Calu3 (cell line): ENCODE data around the gene CELF4. TPM values are rescaled to one million over a fixed set of nuclear protein-coding genes. Genes with fewer than 3 reads are reported as not detected.

Source experiments
- BruUV-seq: library from RNA; stranded (reverse); fragments of 400-500 nt; replicated peaks from 2 replicates; lab custom pipeline; 2021; lab: Mats Ljungman, UMichigan
- CTCF ChIA-PET: fragments of 300-600 bp; sonication (Branson Sonifier 250); formaldehyde crosslinking; loops from one replicate; lab custom pipeline; 2022; ENCODE audit warnings: antibody characterized with exemption; lab: Charles Lee
- DNase-seq: peaks from one replicate; pipeline ENCODE4 v3.0.0; 2022
- H3K27ac Mint-ChIP-seq: one replicate; pipeline ENCODE4 v1.8.0; 2022; ENCODE audit warnings: mixed read lengths; ENCODE audit not compliant: unreplicated experiment
- H3K27me3 Mint-ChIP-seq: one replicate; pipeline ENCODE4 v1.8.0; 2022; ENCODE audit warnings: mixed read lengths; ENCODE audit not compliant: unreplicated experiment
- H3K36me3 Mint-ChIP-seq: one replicate; pipeline ENCODE4 v1.8.0; 2022; ENCODE audit warnings: mild to moderate bottlenecking, moderate library complexity, mixed read lengths; ENCODE audit not compliant: insufficient read depth, unreplicated experiment
- H3K4me1 Mint-ChIP-seq: one replicate; pipeline ENCODE4 v1.8.0; 2022; ENCODE audit warnings: mild to moderate bottlenecking, low read depth, mixed read lengths; ENCODE audit not compliant: unreplicated experiment
- H3K4me3 Mint-ChIP-seq: one replicate; pipeline ENCODE4 v1.8.0; 2022; ENCODE audit warnings: mild to moderate bottlenecking, low read depth, moderate library complexity, mixed read lengths; ENCODE audit not compliant: unreplicated experiment
- H3K9me3 Mint-ChIP-seq: one replicate; pipeline ENCODE4 v1.8.0; 2022; ENCODE audit warnings: low read depth, mixed read lengths; ENCODE audit not compliant: unreplicated experiment
- intact Hi-C: fragments of 100-400 bp; cut with micrococcal nuclease; formaldehyde crosslinking; loops from one replicate; pipeline ENCODE4 v1.10.0; 2022; ENCODE audit not compliant: unreplicated experiment
- total RNA-seq: library from RNA; stranded (reverse); gene quantifications from 2 replicates; pipeline ENCODE4 v1.2.3, GENCODE V29; 2022
- TF ChIP-seq, protein P1 (sequence below): fragments of 200-600 bp; IDR thresholded peaks from one replicate; pipeline ENCODE4 v1.8.0; 2022; ENCODE audit warnings: antibody characterized with exemption; ENCODE audit not compliant: unreplicated experiment

CELF4 gene
- total RNA-seq, 1 experiment from 2014 or later: 7.8 TPM

DNA sequence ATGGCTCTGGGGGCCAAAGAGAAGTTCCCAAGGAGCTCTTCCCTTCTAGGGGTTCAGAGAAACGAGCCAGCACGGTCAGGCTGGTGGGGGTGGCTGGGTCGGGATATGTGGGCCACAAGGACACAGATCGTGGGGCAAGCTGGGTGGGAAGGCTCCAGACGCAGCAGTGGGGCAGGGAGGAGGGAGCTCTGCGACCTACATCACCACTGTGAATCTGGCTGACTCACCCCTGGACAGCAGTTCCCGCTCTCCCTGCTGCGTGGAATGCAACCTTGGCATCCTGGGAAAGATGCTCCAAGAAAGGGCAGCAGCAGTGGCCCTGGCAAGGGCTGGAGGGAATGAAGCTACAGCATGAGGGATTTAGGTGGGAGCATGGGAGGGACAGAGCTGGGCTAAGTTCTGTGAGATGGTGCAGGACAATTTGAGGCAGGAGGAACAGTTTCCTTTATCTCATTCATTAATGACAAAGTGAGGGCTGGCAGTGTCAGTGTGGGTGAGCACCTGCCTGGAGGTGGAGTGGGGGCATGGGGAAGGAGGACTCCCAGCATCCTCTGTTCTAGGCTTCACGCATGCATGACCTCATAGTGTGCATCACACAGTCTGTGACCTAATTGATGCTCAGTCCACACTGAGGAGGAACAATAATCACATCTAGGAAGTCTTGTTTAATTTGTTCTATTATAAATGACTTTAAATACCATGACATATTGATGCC lies 25.0 kb downstream of the CELF4 start:
- H3K9me3 Mint-ChIP-seq: no peaks in the 10 kb centered on the region
- H3K4me3 Mint-ChIP-seq: no peak overlapping the region
- H3K27ac Mint-ChIP-seq: no peak overlapping the region
- CTCF ChIA-PET: interaction anchor here (1.1 kb wide), 1 partner anchor 9 kb away, joined by 4 read pairs; no protein-coding TSS in a partner anchor
- TF ChIP-seq, protein P1, sequence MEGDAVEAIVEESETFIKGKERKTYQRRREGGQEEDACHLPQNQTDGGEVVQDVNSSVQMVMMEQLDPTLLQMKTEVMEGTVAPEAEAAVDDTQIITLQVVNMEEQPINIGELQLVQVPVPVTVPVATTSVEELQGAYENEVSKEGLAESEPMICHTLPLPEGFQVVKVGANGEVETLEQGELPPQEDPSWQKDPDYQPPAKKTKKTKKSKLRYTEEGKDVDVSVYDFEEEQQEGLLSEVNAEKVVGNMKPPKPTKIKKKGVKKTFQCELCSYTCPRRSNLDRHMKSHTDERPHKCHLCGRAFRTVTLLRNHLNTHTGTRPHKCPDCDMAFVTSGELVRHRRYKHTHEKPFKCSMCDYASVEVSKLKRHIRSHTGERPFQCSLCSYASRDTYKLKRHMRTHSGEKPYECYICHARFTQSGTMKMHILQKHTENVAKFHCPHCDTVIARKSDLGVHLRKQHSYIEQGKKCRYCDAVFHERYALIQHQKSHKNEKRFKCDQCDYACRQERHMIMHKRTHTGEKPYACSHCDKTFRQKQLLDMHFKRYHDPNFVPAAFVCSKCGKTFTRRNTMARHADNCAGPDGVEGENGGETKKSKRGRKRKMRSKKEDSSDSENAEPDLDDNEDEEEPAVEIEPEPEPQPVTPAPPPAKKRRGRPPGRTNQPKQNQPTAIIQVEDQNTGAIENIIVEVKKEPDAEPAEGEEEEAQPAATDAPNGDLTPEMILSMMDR: no peak
- BruUV-seq: no TSS peak
- H3K4me1 Mint-ChIP-seq: no peaks in the 10 kb centered on the region
- H3K36me3 Mint-ChIP-seq: no peaks in the 10 kb centered on the region
- peaks cover 100% of the 10 kb centered on the region for H3K27me3 Mint-ChIP-seq
- no peak for DNase-seq
- intact Hi-C loops: no loop called here

DNA sequence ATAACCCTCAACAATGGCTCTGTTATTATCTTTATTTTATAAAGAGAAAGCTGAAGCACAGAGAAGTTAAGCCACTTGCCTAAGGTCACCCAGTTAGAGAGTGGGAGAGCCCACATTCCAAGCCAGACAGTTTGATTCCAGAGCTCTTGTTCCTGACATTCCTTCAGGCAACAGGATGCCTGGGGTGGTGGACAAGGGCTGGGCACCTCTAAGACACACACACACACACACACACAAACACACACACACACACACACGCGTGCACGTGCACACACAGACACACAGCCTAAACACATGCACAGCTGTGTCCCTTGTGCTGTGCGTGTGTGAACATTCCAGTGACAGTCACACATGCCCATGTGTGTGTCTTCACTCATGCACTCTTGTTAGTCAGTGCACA lies 26.4 kb downstream of the CELF4 start:
- Mint-ChIP-seq H3K36me3 (no peaks in the 10 kb centered on the region), H3K27me3 (peaks cover 100% of the 10 kb centered on the region), H3K9me3 (no peaks in the 10 kb centered on the region), H3K27ac (no peak overlapping the region), H3K4me3 (no peak overlapping the region), H3K4me1 (no peaks in the 10 kb centered on the region)
- CTCF ChIA-PET: interaction anchor here (0.8 to 1.1 kb wide), 2 partner anchors 8 to 597 kb away, joined by 3 to 4 read pairs; no protein-coding TSS in a partner anchor
- no TSS peak for BruUV-seq
- DNase-seq: no peak
- TF ChIP-seq, protein P1: no peak
- intact Hi-C loops: loop anchor here (1.0 to 5.0 kb wide), 3 partner anchors 95 to 597 kb away; no protein-coding TSS in a partner anchor

DNA sequence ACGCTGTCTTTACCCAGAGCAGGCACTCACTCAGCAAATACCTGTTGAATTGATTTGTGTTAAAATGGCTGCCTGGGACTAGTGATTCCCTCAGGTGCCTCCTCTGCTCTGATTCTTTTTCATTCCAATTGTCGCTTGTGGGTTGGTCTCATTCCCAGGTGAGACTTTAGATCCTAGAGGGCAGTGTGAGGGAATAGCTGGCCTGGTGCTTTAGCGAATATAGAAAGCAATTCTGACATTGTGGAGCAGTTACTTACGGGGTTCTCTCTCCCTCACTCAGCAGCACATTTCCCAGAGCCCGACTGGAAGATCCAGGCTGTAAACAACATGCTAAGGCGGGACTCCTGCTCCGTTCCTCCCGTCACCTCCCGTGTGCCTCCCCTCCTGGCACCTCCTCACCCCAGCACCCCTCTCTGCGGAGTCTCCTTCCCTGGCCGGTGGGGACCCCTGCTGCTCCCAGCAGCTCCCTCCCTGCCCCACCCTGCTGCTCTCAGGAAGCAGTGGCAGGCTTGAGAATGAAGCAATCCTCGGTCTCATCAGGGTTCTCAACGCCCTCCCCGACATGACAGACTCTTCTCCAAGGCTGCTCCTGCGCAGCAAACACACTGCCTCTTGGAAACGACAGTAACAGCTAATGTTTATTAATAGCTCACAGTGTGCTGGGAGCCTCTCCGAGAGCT lies 26.9 kb downstream of the CELF4 start:
- H3K4me3 Mint-ChIP-seq: no peak overlapping the region
- H3K4me1 Mint-ChIP-seq: no peaks in the 10 kb centered on the region
- CTCF ChIA-PET: interaction anchor here (0.8 kb wide), 1 partner anchor 597 kb away, joined by 3 read pairs; no protein-coding TSS in a partner anchor
- TF ChIP-seq, protein P1: no peak
- no peaks in the 10 kb centered on the region for H3K36me3 Mint-ChIP-seq
- H3K27ac Mint-ChIP-seq: no peak overlapping the region
- no TSS peak for BruUV-seq
- intact Hi-C loops: loop anchor here (1.0 to 5.0 kb wide), 3 partner anchors 94 to 596 kb away; no protein-coding TSS in a partner anchor
- peaks cover 100% of the 10 kb centered on the region for H3K27me3 Mint-ChIP-seq
- DNase-seq: no peak
- H3K9me3 Mint-ChIP-seq: no peaks in the 10 kb centered on the region

DNA sequence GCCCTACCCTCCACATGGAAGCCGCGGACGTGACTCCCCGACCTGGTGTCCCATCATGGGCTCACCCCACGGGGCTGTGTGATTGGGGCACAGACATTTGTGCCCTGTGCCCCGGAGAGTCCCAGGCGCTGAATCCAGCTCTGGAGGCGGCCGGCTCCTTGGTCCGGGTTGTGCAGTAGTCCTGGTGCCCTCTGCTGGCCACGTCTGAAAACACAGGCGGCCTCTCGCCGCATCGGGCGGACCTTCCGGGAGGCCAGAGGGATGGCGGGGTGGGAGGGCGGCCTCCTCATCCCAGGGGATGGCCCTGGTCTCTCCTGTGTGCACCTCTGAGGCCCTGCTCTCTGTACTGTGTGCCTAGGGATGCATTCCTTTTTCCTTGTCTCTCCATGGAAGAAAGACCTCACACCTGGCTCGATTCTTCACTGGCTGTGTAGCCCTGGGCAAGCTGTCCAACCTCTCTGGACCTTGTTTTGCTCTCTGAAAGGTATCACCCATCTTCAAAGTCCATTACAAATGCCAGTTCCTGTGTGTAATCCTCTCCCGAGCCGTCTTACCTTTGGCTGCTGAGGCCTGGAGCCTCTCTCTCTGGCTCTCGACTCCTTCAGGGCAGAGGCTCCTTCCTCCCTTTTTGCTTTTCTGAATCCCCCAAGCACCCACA lies 27.6 kb downstream of the CELF4 start:
- CTCF ChIA-PET: interaction anchor here (1.0 kb wide), 1 partner anchor 195 kb away, joined by 6 read pairs; no protein-coding TSS in a partner anchor
- no peaks in the 10 kb centered on the region for H3K9me3 Mint-ChIP-seq
- TF ChIP-seq, protein P1: peak; percentile 86
- no peaks in the 10 kb centered on the region for H3K4me1 Mint-ChIP-seq
- peaks cover 100% of the 10 kb centered on the region for H3K27me3 Mint-ChIP-seq
- intact Hi-C loops: loop anchor here (2.0 to 5.0 kb wide), 2 partner anchors 153 to 596 kb away; no protein-coding TSS in a partner anchor
- no TSS peak for BruUV-seq
- DNase-seq: peak; percentile 86
- H3K36me3 Mint-ChIP-seq: no peaks in the 10 kb centered on the region
- H3K27ac Mint-ChIP-seq: no peak overlapping the region
- H3K4me3 Mint-ChIP-seq: no peak overlapping the region
